ENCODE results near the gene SDF2L1. TPM values are rescaled to one million over a fixed set of nuclear protein-coding genes. Genes with fewer than 3 reads are reported as not detected.

The SDF2L1 gene
- total and polyA plus RNA-seq, 9 of the 15 experiments (the other 6 are each of a cell fraction or from before 2014, with no cell fraction given): 15.1 to 989 (median 124) TPM

GRCh38 chr22:21641789-21642583 is at the start of gene SDF2L1 (continued):
- TF ChIP-seq MLX (CRISPR knock-in tag; conservative IDR thresholded peaks at IDR 0.05): peak in 1 of 2 experiments; percentile 97; a peak in 2 of 4 replicates
- TF ChIP-seq ZC3H11A (IDR thresholded peaks at IDR 0.05; ENCODE audit: low read depth, low read length): peak; percentile 48; the same call in 1 of the 2 replicates
- TF ChIP-seq KAT2B (IDR thresholded peaks at IDR 0.05; ENCODE audit: low read depth, low read length): peak; percentile 89
- TF ChIP-seq MAFK (IDR thresholded peaks at IDR 0.05; ENCODE audit: low read length): peak; percentile 5; the same call in 1 of the 2 replicates
- no peak for TF ChIP-seq HMG20A (CRISPR knock-in tag; conservative IDR thresholded peaks at IDR 0.05)
- TF ChIP-seq PRDM10 (IDR thresholded peaks at IDR 0.05; ENCODE audit: partially characterized antibody): no peak
- no peak for TF ChIP-seq CBX1 (IDR thresholded peaks at IDR 0.05; ENCODE audit: low read depth)
- TF ChIP-seq ATF3 (IDR thresholded peaks at IDR 0.05): no peak
- peak; percentile 85 for TF ChIP-seq ATF3 (CRISPR knock-in tag; conservative IDR thresholded peaks at IDR 0.05)
- TF ChIP-seq BHLHE40 (IDR thresholded peaks at IDR 0.05; ENCODE audit: low read length): peak; percentile 88
- TF ChIP-seq CHD2 (IDR thresholded peaks at IDR 0.05; ENCODE audit: low read depth, low read length): peak; percentile 96
- 0 out of 2 replicates have a peak, but pooled peaks have one; percentile 45 for TF ChIP-seq TCF7L2 (IDR thresholded peaks at IDR 0.05; ENCODE audit: low read depth, low read length)
- peak; percentile 100 for TF ChIP-seq KDM5B (IDR thresholded peaks at IDR 0.05; ENCODE audit: insufficient replicate concordance, low read depth, low read length)
